Adrenal gland (tissue), 12 donors: ENCODE measurements around the gene PSMB3. TPM values are rescaled to one million over a fixed set of nuclear protein-coding genes. Genes with fewer than 3 reads are reported as not detected.

ENCODE experiments used
- DNase-seq, 7 donors: peaks; one replicate each; pipeline ENCODE4 v3.0.0-alpha.2; 2019 to 2020
- H3K27ac ChIP-seq, 5 donors: fragments of 200-600 bp; sonication (generic) in 4 of 5; 1 replicate in 3 of 5; 2 replicates in 2 of 5; pipeline versions ENCODE4 v1.5.1 to v1.8.0; 2016 to 2020; ENCODE audit warnings: mild to moderate bottlenecking in 1 of 5
- H3K27me3 ChIP-seq: fragments of 200-600 bp; 2 replicates; pipeline ENCODE4 v1.8.0; 2021
- H3K36me3 ChIP-seq, 2 donors: fragments of 200-600 bp; replicated peaks in 1 of 2; 1 replicate in 1 of 2; 2 replicates in 1 of 2; pipeline versions ENCODE4 v1.5.1 to v1.8.0; 2018 to 2022
- H3K4me1 ChIP-seq, 2 donors: fragments of 200-600 bp; replicated peaks in 1 of 2; 1 replicate in 1 of 2; 2 replicates in 1 of 2; pipeline versions ENCODE4 v1.5.1 to v1.8.0; 2018 to 2021
- H3K4me3 ChIP-seq, 4 donors: fragments of 200-600 bp; sonication (generic) in 3 of 4; one replicate each; pipeline ENCODE4 v1.5.1; 2016 to 2018
- H3K9me3 ChIP-seq, 3 donors: fragments of 200-600 bp; sonication (generic) in 1 of 3; replicated peaks in 1 of 3; 1 replicate in 2 of 3; 2 replicates in 1 of 3; pipeline versions ENCODE4 v1.5.1 to v1.8.0; 2016 to 2021
- POLR2A ChIP-seq, 2 donors: fragments of 450-650 bp; IDR thresholded peaks; one replicate each; pipeline ENCODE4 v1.6.1; 2017; ENCODE audit warnings: antibody characterized with exemption in 2 of 2, mild to moderate bottlenecking in 2 of 2, moderate library complexity in 1 of 2
- WGBS, 4 donors: extraction: QIAGEN DNeasy Blood & Tissue Kit in 2 of 4; methylation state at CpG; one replicate each; pipeline versions ENCODE4 v1.1.5 to v1.1.7; 2013 to 2017; 5-methylcytosine and 5-hydroxymethylcytosine counted together
- intact Hi-C, 2 donors: fragments of 100-400 bp; cut with DNase I; formaldehyde crosslinking; loops; one replicate each; pipeline versions ENCODE4 v1.14.1 to v1.15.0; 2022 to 2023
- polyA plus RNA-seq, 3 donors: library from polyadenylated mRNA; stranded (reverse); fragments of 200-250 nt in 2 of 3; fragments of 350-450 nt in 1 of 3; fragmentation: Illumina TruSeq in 1 of 3; extraction: RNeasy Lipid Tissue Mini Kit (QIAGEN cat#74804) in 1 of 3; gene quantifications; one replicate each; pipeline ENCODE4 v1.2.3, GENCODE V29; 2013 to 2014
- total RNA-seq, 9 donors: library from RNA; depleted of rRNA in 4 of 9; stranded (reverse); fragments of >200 nt in 4 of 9; fragments of 120-200 nt in 1 of 9; fragmentation: NEBNext Ultra II Directional in 1 of 9; extraction: Animal tissue kit (Norgen Biotek cat#: 25700) in 1 of 9; gene quantifications; one replicate each; pipeline versions ENCODE4 v1.1.0 to v1.2.4, GENCODE V29; 2013 to 2023
- TF ChIP-seq, protein P1 (sequence below), 6 experiments: fragments of 450-650 bp in 4 of 6; fragments of 200-600 bp in 2 of 6; sonication (generic) in 1 of 6; IDR thresholded peaks; 1 replicate in 5 of 6; 2 replicates in 1 of 6; pipeline versions ENCODE4 v1.5.1 to v1.8.0; 2016 to 2021; ENCODE audit warnings: antibody characterized with exemption in 6 of 6, mild to moderate bottlenecking in 2 of 6, moderate library complexity in 1 of 6
- donor health status: healthy with polysubstance abuse.
- donor health status: Bipolar disorder and iron deficiency.
- donor health status: DM: yes; HTN: yes; CAD: no.
- donor health status: DM: no; HTN: no; CAD: no.
- donor health status: DM: no; HTN: no; CAD: no.
- donor health status: DM: yes; HTN: yes; CAD: no.

Gene PSMB3
- total and polyA plus RNA-seq, 12 donors = 138 to 556 (median 242) TPM

DNA sequence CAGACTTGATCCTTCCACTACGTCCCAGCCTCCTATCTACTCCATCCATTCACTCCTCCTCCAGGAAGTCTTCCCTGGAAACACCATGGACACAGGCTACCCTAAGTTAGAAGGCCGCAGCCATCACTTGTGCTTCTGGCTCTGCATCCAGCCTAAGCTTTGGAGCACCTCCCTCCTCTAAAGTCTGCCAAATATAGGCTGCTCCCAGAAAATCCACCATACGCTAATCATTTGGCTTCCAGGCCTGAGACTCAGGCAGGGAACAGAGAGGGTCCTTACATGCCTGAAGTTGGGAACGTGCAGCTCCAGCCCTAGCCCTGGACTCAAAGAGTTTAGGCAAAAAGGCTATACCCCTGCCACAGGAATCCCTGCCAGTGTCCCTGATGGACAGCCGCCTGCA lies 11.1 kb upstream of the PSMB3 start:
- Histone ChIP-seq H3K9me3 (no peaks in the 10 kb centered on the region), H3K36me3 (peaks cover 0 to 34% of the 10 kb centered on the region in 2 donors), H3K27ac (peak overlapping the region in 2 of 5 donors; percentile 59 to 74), H3K27me3 (no peaks in the 10 kb centered on the region), H3K4me3 (no peak overlapping the region), H3K4me1 (peaks cover 11 to 37% of the 10 kb centered on the region in 2 donors)
- intact Hi-C loops = no loop called here
- no peak for TF ChIP-seq POLR2A (IDR thresholded peaks at IDR 0.05)
- TF ChIP-seq, protein P1, sequence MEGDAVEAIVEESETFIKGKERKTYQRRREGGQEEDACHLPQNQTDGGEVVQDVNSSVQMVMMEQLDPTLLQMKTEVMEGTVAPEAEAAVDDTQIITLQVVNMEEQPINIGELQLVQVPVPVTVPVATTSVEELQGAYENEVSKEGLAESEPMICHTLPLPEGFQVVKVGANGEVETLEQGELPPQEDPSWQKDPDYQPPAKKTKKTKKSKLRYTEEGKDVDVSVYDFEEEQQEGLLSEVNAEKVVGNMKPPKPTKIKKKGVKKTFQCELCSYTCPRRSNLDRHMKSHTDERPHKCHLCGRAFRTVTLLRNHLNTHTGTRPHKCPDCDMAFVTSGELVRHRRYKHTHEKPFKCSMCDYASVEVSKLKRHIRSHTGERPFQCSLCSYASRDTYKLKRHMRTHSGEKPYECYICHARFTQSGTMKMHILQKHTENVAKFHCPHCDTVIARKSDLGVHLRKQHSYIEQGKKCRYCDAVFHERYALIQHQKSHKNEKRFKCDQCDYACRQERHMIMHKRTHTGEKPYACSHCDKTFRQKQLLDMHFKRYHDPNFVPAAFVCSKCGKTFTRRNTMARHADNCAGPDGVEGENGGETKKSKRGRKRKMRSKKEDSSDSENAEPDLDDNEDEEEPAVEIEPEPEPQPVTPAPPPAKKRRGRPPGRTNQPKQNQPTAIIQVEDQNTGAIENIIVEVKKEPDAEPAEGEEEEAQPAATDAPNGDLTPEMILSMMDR (IDR thresholded peaks at IDR 0.05) = no peak
- WGBS, 4 donors = 83 to 86% (median 85%) methylated on average over 3 to 5 of the region's 5 CpGs
- peak in 1 of 7 donors; percentile 51 for DNase-seq

DNA sequence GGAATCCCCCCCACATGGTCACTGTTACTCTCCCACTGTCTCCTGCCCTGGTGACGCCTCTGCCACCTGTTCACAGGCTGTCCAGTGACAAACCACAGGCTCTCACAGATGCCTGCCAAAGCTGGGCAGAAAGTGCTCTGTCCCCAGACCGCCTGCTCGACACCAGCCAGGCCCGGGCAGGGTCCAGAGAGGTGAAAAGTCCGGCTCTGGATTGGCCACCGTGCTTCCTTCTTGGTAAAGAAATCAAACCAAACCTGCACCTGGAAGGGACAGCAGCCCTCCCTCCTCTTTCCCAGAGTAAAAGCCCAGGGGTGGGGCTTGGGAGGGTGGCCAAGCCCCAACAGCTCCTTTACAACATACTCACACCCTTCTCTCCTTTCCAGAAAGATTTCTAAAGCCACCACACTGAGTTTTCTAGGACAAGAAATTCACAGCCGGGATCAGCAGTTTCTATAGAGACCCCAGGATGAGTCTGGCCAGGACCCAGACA lies 10.6 kb upstream of the PSMB3 start:
- H3K4me1 ChIP-seq = peaks cover 16 to 42% of the 10 kb centered on the region in 2 donors
- no peak overlapping the region for H3K4me3 ChIP-seq
- intact Hi-C loops = no loop called here
- WGBS, 4 donors = 49 to 74% (median 66%) methylated on average over 5 to 7 of the region's 7 CpGs
- DNase-seq = peak in 2 of 7 donors; percentile 16 to 70
- peak overlapping the region in 2 of 5 donors; percentile 59 to 74 for H3K27ac ChIP-seq
- peaks cover 0 to 30% of the 10 kb centered on the region in 2 donors for H3K36me3 ChIP-seq
- H3K9me3 ChIP-seq = no peaks in the 10 kb centered on the region
- TF ChIP-seq, protein P1 (IDR thresholded peaks at IDR 0.05) = no peak
- TF ChIP-seq POLR2A (IDR thresholded peaks at IDR 0.05) = no peak
- no peaks in the 10 kb centered on the region for H3K27me3 ChIP-seq

- peak in 5 of 7 donors; percentile 62 to 84 (median 73) for DNase-seq
- Histone ChIP-seq H3K36me3 (peaks cover 0 to 23% of the 10 kb centered on the region in 2 donors), H3K4me1 (peaks cover 19 to 45% of the 10 kb centered on the region in 2 donors)
Measured at GRCh38 chr17:38742411-38743308, 9.9 kb upstream of the PSMB3 start.

More at GRCh38 chr17:38742411-38743308, 9.9 kb upstream of the PSMB3 start:
- H3K27me3 ChIP-seq = no peaks in the 10 kb centered on the region
- no peaks in the 10 kb centered on the region for H3K9me3 ChIP-seq
- TF ChIP-seq, protein P1 (IDR thresholded peaks at IDR 0.05) = no peak
- TF ChIP-seq POLR2A (IDR thresholded peaks at IDR 0.05) = no peak
- intact Hi-C loops = no loop called here
- H3K4me3 ChIP-seq = no peak overlapping the region
- 47 to 63% (median 58%) methylated on average over 18 to 22 of the region's 22 CpGs for WGBS, 4 donors
- peak overlapping the region in 2 of 5 donors; percentile 59 to 74 for H3K27ac ChIP-seq
